ENCODE results near the gene BEST1.

The BEST1 gene

DNA sequence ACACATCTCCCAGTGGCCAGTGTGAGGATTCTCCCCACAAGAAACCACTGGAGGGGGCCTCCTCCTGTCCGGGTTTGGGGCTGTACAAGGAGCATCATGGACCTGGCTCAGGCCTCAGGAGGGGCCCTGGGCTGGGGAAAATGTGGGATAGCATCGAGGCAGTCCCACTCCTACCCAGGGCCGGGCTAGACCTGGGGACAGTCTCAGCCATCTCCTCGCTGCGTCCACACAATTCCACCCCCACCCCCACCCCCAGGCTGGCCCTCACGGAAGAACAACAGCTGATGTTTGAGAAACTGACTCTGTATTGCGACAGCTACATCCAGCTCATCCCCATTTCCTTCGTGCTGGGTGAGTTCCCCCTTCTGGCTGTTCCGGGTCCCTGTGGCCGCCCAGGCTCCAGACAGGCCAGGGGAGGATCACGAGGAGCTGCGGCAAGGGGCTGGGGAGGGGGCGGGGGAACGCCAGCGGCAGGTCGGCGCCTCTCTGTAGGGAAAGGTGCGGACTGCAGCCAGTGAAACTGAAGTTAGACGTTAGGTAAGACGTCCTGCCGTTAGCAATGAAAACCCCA, 4.8 kb downstream of the BEST1 start:
- H2AFZ ChIP-seq (ENCODE audit: low read depth, low read length) = no peak overlapping the region
- no peaks in the 10 kb centered on the region for H4K20me1 ChIP-seq (ENCODE audit: insufficient read depth, low read length)
- H3K4me2 ChIP-seq (ENCODE audit: insufficient read depth, low read length) = no peak overlapping the region
- H3K27ac ChIP-seq (ENCODE audit: low read length) = no peak overlapping the region
- TF ChIP-seq EZH2 (IDR thresholded peaks at IDR 0.05; ENCODE audit: borderline replicate concordance, low read depth, low read length, severe bottlenecking) (no peak), CTCF (IDR thresholded peaks at IDR 0.05; ENCODE audit: borderline replicate concordance, extremely low read depth, low read length, poor library complexity, severe bottlenecking) (no peak)
- no peaks in the 10 kb centered on the region for H3K79me2 ChIP-seq (ENCODE audit: insufficient read depth, low read length)
- no peak overlapping the region for H3K9ac ChIP-seq (ENCODE audit: low read depth, low read length)
- DNase-seq = no peak
- peaks cover 5% of the 10 kb centered on the region; the same call in 1 of the 2 replicates for H3K4me1 ChIP-seq (ENCODE audit: insufficient read depth, low read length)
- no peaks in the 10 kb centered on the region for H3K36me3 ChIP-seq (ENCODE audit: insufficient read depth, low read length)
- no peaks in the 10 kb centered on the region for H3K27me3 ChIP-seq (ENCODE audit: insufficient read depth, low read length, poor library complexity)
- no peak for ATAC-seq (ENCODE audit: insufficient read depth, low read depth)
- no peak overlapping the region for H3K4me3 ChIP-seq (ENCODE audit: low read depth in 1 of 2, low read length in 2 of 2)
- no peaks in the 10 kb centered on the region for H3K9me3 ChIP-seq (ENCODE audit: insufficient read depth, low read length, severe bottlenecking)

- H3K4me3 ChIP-seq (ENCODE audit: low read depth in 1 of 2, low read length in 2 of 2) = no peak overlapping the region
- ATAC-seq (ENCODE audit: insufficient read depth, low read depth) = no peak
- H4K20me1 ChIP-seq (ENCODE audit: insufficient read depth, low read length) = no peaks in the 10 kb centered on the region
- H3K9ac ChIP-seq (ENCODE audit: low read depth, low read length) = no peak overlapping the region
- no peak overlapping the region for H3K4me2 ChIP-seq (ENCODE audit: insufficient read depth, low read length)
- no peak overlapping the region for H3K27ac ChIP-seq (ENCODE audit: low read length)
- no peak overlapping the region for H2AFZ ChIP-seq (ENCODE audit: low read depth, low read length)
- no peak for DNase-seq
- no peaks in the 10 kb centered on the region for H3K9me3 ChIP-seq (ENCODE audit: insufficient read depth, low read length, severe bottlenecking)
- H3K27me3 ChIP-seq (ENCODE audit: insufficient read depth, low read length, poor library complexity) = no peaks in the 10 kb centered on the region
- TF ChIP-seq EZH2 (IDR thresholded peaks at IDR 0.05; ENCODE audit: borderline replicate concordance, low read depth, low read length, severe bottlenecking) (no peak), CTCF (IDR thresholded peaks at IDR 0.05; ENCODE audit: borderline replicate concordance, extremely low read depth, low read length, poor library complexity, severe bottlenecking) (no peak)
- H3K36me3 ChIP-seq (ENCODE audit: insufficient read depth, low read length) = no peaks in the 10 kb centered on the region
- H3K4me1 ChIP-seq (ENCODE audit: insufficient read depth, low read length) = no peaks in the 10 kb centered on the region
- H3K79me2 ChIP-seq (ENCODE audit: insufficient read depth, low read length) = no peaks in the 10 kb centered on the region
Measured at GRCh38 chr11:61955422-61956135, 5.4 kb downstream of the BEST1 start.

GRCh38 chr11:61956191-61957020, 6.3 kb downstream of the BEST1 start:
- H2AFZ ChIP-seq (ENCODE audit: low read depth, low read length) = no peak overlapping the region
- H3K4me3 ChIP-seq (ENCODE audit: low read depth in 1 of 2, low read length in 2 of 2) = no peak overlapping the region
- no peak overlapping the region for H3K27ac ChIP-seq (ENCODE audit: low read length)

More at GRCh38 chr11:61956191-61957020, 6.3 kb downstream of the BEST1 start:
- no peak for ATAC-seq (ENCODE audit: insufficient read depth, low read depth)
- H3K27me3 ChIP-seq (ENCODE audit: insufficient read depth, low read length, poor library complexity) = no peaks in the 10 kb centered on the region
- H3K9ac ChIP-seq (ENCODE audit: low read depth, low read length) = no peak overlapping the region
- H4K20me1 ChIP-seq (ENCODE audit: insufficient read depth, low read length) = no peaks in the 10 kb centered on the region
- TF ChIP-seq EZH2 (IDR thresholded peaks at IDR 0.05; ENCODE audit: borderline replicate concordance, low read depth, low read length, severe bottlenecking) (no peak), CTCF (IDR thresholded peaks at IDR 0.05; ENCODE audit: borderline replicate concordance, extremely low read depth, low read length, poor library complexity, severe bottlenecking) (no peak)
- no peaks in the 10 kb centered on the region for H3K4me1 ChIP-seq (ENCODE audit: insufficient read depth, low read length)
- H3K9me3 ChIP-seq (ENCODE audit: insufficient read depth, low read length, severe bottlenecking) = no peaks in the 10 kb centered on the region
- no peaks in the 10 kb centered on the region for H3K79me2 ChIP-seq (ENCODE audit: insufficient read depth, low read length)
- no peak overlapping the region for H3K4me2 ChIP-seq (ENCODE audit: insufficient read depth, low read length)
- no peaks in the 10 kb centered on the region for H3K36me3 ChIP-seq (ENCODE audit: insufficient read depth, low read length)
- no peak for DNase-seq

All from DND-41 (cell line).